ENCODE results near the gene ARHGAP4.

ARHGAP4 gene

DNA sequence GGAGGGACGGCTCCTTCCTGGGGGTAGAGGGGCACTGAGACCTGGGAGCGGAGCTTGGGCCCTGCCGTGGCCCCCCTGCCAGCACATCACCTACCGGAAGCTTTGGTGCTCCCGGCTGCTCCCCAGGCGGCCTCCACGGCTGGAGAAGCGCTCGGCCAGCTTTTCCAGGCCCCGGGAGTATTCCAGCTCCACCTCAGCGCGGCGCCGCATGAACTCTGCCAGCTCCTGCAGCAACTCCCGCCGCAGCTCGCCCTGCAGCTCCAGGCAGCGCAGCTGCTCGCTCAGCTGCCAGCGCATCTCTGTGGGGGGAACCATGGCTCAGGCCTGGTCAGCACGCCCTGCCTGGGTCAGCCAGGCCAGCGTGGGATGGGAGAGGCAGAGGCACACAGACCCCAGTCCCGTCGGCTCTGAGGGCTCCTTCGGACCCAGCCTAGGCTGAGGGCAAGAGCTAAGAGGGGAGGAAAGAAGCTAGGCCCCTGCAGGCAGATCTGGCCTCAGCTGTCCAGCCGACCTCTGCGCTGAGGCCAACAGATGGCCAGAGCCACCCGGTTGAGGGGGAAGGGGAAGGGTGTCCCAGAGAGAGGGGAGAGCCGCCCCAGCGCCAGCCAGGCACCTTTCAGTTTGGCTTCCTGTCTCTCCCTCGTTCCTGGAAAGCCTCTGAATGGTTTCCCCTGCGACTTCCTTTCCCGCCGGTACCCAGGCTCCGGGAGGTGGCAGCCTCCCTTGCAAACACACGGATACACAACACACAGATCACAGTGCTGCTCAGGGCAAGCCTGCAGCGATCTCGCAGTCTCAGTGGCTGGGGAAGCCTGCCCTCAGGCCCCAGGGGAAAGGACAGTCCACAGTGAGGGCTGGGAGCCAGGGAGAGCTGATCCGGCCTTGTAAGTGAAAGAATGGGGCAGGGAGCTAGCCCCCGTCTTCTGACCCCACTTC lies 4.3 kb downstream of the ARHGAP4 start:
- no peak for TF ChIP-seq ZNF274 (IDR thresholded peaks at IDR 0.05; ENCODE audit: low read depth, low read length)
- H3K4me3 ChIP-seq (ENCODE audit: low read length): no peak overlapping the region

- no peak for TF ChIP-seq ZNF274 (IDR thresholded peaks at IDR 0.05; ENCODE audit: low read depth, low read length)
- no peak overlapping the region for H3K4me3 ChIP-seq (ENCODE audit: low read length)
These were observed 5.0 kb downstream of the ARHGAP4 start for GRCh38 chrX:153921070-153921469.

DNA sequence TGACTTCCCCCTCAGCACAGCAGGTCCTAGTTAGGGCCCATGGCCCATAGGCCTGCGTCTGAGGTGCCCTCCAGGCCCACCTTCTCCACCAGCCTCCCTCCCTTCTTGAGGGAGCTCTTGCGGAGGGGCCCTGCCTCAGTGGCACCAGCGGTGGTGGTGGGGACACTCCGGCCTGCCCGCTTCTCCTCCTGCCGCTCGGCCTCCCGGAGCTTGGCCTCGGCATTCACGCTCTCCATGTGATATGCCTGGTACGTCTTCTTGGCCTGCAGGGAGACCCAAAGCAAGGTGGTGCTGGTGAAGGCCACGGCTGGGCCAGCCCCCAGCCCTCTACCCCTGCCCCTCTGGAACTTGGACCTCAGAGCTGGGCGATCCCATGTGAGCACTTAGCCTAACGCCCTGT lies 5.5 kb downstream of the ARHGAP4 start:
- no peak overlapping the region for H3K4me3 ChIP-seq (ENCODE audit: low read length)
- no peak for TF ChIP-seq ZNF274 (IDR thresholded peaks at IDR 0.05; ENCODE audit: low read depth, low read length)

DNA sequence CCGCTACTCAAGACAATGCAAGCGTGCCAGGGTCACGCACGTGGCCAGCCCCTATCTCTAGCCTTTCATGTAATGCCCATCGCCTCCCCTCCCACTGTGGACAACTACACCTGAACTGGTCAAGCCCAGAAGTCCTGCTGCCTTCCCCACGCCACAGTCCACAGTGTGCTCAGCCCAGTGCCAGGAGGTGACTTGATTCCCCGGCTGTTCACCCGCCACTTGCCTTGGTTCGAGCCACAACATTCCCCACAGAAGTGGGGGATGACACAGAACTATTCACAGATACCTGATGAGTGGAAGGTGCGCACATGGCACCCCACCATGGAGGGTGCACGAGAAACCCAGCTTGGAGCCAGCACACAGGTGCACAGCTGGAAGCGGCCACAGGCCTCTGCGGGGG lies 6.8 kb downstream of the ARHGAP4 start:
- no peak overlapping the region for H3K4me3 ChIP-seq (ENCODE audit: low read length)
- TF ChIP-seq ZNF274 (IDR thresholded peaks at IDR 0.05; ENCODE audit: low read depth, low read length): no peak

GRCh38 chrX:153917869-153918268 lies 8.2 kb downstream of the ARHGAP4 start:
- TF ChIP-seq ZNF274 (IDR thresholded peaks at IDR 0.05; ENCODE audit: low read depth, low read length): no peak
- no peak overlapping the region for H3K4me3 ChIP-seq (ENCODE audit: low read length)

DNA sequence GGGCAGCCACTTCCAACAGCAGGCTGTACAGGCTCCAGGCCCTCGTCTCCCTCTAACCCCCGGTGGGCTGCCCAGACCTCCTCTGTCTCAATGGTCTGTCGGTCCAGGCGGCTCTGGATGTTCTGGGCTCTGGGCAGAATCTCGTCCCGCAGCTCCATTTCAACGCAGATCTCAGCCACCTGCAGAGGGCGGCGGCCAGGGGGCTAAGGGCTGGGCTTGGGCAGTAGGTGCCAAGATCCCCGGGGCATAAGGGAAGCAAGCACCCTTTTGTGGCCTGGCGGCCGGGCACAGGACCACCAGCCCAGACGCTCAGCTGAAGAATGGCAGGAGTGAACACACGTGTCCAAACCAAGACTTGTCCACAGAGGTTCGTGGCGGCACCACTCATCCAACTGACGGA lies 12.4 kb downstream of the ARHGAP4 start:
- H3K4me3 ChIP-seq (ENCODE audit: low read length): no peak overlapping the region
- no peak for TF ChIP-seq ZNF274 (IDR thresholded peaks at IDR 0.05; ENCODE audit: low read depth, low read length)

GRCh38 chrX:153913211-153913610 lies 12.9 kb downstream of the ARHGAP4 start:
- TF ChIP-seq ZNF274 (IDR thresholded peaks at IDR 0.05; ENCODE audit: low read depth, low read length): no peak
- no peak overlapping the region for H3K4me3 ChIP-seq (ENCODE audit: low read length)

DNA sequence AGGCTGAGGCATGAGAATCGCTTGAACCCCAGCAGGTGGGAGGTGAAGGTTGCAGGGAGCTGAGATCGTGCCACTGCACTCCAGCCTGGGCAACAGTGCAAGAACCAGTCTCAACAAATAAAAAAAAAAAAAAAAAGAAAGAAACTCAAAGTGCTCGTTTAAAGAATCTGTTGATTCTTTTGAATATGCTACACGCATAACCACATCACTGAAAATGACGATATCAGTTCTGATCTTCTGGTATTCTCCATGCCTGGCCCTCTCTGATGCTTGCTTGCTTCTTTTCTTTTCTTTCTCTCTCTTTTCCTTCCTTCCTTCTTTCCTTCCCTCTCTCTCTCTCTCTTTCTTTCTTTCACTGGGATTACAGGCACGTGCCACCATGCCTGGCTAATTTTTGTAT lies 14.3 kb downstream of the ARHGAP4 start:
- no peak overlapping the region for H3K4me3 ChIP-seq (ENCODE audit: low read length)
- TF ChIP-seq ZNF274 (IDR thresholded peaks at IDR 0.05; ENCODE audit: low read depth, low read length): no peak

DNA sequence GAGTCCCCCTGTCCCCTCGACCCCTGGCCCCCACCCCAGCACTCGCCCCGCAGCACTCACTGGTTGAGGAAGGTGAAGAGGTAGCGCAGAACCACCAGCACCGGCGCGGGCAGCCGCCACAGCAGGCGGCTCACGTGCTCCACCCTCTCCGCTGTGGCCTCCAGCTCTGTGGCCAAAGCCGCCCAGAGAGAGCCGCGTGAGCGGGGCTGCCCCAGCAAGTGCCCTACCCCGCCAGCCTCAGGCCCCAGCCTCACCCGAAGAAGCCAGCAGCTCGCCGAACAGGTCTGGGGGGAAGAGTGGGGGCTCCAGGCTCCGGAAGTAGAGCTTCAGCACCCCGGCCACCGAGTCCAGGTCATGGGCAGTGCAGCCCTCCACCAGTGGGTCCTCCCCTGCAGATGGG lies 15.6 kb downstream of the ARHGAP4 start:
- no peak overlapping the region for H3K4me3 ChIP-seq (ENCODE audit: low read length)
- TF ChIP-seq ZNF274 (IDR thresholded peaks at IDR 0.05; ENCODE audit: low read depth, low read length): no peak

DNA sequence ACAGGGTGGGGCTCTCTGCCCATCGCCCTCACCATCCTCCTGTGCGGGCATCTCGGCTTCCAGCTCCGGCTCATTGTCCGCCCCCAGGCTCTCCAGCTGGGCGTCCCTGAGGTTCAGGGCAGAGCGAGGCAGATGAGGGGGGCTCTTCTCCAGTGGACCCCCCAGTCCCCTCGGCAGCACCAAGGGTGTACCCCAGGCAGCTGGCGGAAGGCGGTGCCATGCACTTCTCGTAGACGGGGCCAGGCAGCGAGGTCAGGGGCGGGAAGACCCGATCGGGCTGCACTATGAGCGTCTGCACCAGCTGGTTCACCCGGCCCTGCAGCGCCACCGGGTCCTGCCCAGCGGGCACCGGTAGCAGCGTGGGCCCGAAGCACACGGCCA lies 16.1 kb downstream of the ARHGAP4 start:
- TF ChIP-seq ZNF274 (IDR thresholded peaks at IDR 0.05; ENCODE audit: low read depth, low read length): no peak
- H3K4me3 ChIP-seq (ENCODE audit: low read length): no peak overlapping the region

GRCh38 chrX:153909024-153909979 lies 16.8 kb downstream of the ARHGAP4 start:
- no peak overlapping the region for H3K4me3 ChIP-seq (ENCODE audit: low read length)
- no peak for TF ChIP-seq ZNF274 (IDR thresholded peaks at IDR 0.05; ENCODE audit: low read depth, low read length)

DNA sequence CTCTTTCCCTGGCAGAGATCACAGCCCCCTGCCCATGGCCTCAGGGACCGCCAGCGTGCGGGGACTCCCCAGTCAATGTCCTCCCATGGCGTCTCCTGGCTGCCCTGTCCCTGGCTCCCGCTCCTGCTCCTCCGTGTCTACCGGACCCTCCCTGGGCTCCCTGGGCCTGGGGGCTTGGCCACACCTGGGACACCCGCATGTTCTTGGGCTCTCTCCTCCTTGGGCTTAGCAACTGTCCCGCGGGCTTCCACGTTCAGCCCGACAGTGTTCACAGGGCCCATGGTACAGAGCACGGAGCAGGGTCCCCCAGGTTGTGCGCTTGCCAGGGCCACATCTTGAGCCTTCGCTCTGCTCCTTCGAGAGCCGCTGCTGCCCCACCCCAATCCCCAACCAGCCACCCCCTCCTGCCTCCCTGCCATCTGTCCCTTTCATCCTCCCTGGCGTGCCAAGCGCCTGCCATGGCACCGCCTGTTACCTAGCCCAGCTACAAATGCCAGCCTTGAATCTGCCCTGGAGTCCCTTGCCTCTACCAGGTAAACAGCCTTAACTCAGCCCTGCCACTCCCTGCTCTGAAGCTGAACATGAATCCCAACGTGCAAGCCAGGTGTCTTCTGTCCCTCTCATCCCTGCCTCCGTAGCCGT lies 17.7 kb downstream of the ARHGAP4 start:
- H3K4me3 ChIP-seq (ENCODE audit: low read length): no peak overlapping the region
- TF ChIP-seq ZNF274 (IDR thresholded peaks at IDR 0.05; ENCODE audit: low read depth, low read length): no peak

GRCh38 chrX:153907456-153907855 lies 18.6 kb downstream of the ARHGAP4 start:
- TF ChIP-seq ZNF274 (IDR thresholded peaks at IDR 0.05; ENCODE audit: low read depth, low read length): no peak
- no peak overlapping the region for H3K4me3 ChIP-seq (ENCODE audit: low read length)
